ENCODE data around the gene EN1. TPM values are rescaled to one million over a fixed set of nuclear protein-coding genes. Genes with fewer than 3 reads are reported as not detected.

Gene EN1
- total RNA-seq, 2 experiments from 2014 or later = not detected

GRCh38 chr2:118847762-118848172, 319 bp upstream of the EN1 start:
- Histone ChIP-seq H3K27ac (ENCODE audit: low read depth, low read length, poor library complexity, severe bottlenecking) (no peak overlapping the region), H2AFZ (ENCODE audit: low read length) (no peak overlapping the region), H3K79me2 (ENCODE audit: insufficient read depth, low read depth, low read length) (no peaks in the 10 kb centered on the region), H3K9me3 (ENCODE audit: low read length) (no peaks in the 10 kb centered on the region), H4K20me1 (ENCODE audit: insufficient read depth, low read length) (no peaks in the 10 kb centered on the region), H3K36me3 (ENCODE audit: insufficient read depth, low read length) (no peaks in the 10 kb centered on the region), H3K9me2 (ENCODE audit: insufficient read depth, low read length) (no peaks in the 10 kb centered on the region), H3K4me2 (ENCODE audit: low read length) (no peak overlapping the region), H3K4me3 (ENCODE audit: low read depth, low read length, poor library complexity, severe bottlenecking) (no peak overlapping the region), H3K4me1 (ENCODE audit: insufficient read depth, low read length, poor library complexity, severe bottlenecking) (no peaks in the 10 kb centered on the region)
- BruUV-seq (replicated peaks) = no TSS peak
- intact Hi-C loops (cut with micrococcal nuclease; ENCODE audit: unreplicated experiment) = no loop called here
- DNase-seq (ENCODE audit: low spot score) = no peak
- ChIA-PET POLR2A (interaction anchor here (0.8 kb wide), 1 partner anchor 31 kb away, joined by 5 read pairs; no protein-coding TSS in a partner anchor), CTCF (ENCODE audit: unreplicated experiment) (no interaction called here)
- TF ChIP-seq EZH2phosphoT487 (IDR thresholded peaks at IDR 0.05; ENCODE audit: borderline replicate concordance, low read depth, low read length) (no peak), CTCF (conservative IDR thresholded peaks at IDR 0.05; ENCODE audit: low read length) (no peak)

GRCh38 chr2:118846442-118846952, 951 bp downstream of the EN1 start:
- no peaks in the 10 kb centered on the region for H3K79me2 ChIP-seq (ENCODE audit: insufficient read depth, low read depth, low read length)
- BruUV-seq (replicated peaks) = no TSS peak
- intact Hi-C loops (cut with micrococcal nuclease; ENCODE audit: unreplicated experiment) = no loop called here
- ChIA-PET CTCF (ENCODE audit: unreplicated experiment) (no interaction called here), POLR2A (no interaction called here)
- no peak for DNase-seq (ENCODE audit: low spot score)
- H4K20me1 ChIP-seq (ENCODE audit: insufficient read depth, low read length) = no peaks in the 10 kb centered on the region
- no peaks in the 10 kb centered on the region for H3K4me1 ChIP-seq (ENCODE audit: insufficient read depth, low read length, poor library complexity, severe bottlenecking)
- no peaks in the 10 kb centered on the region for H3K9me3 ChIP-seq (ENCODE audit: low read length)
- H3K9me2 ChIP-seq (ENCODE audit: insufficient read depth, low read length) = no peaks in the 10 kb centered on the region
- H2AFZ ChIP-seq (ENCODE audit: low read length) = no peak overlapping the region
- H3K27ac ChIP-seq (ENCODE audit: low read depth, low read length, poor library complexity, severe bottlenecking) = no peak overlapping the region
- no peak overlapping the region for H3K4me2 ChIP-seq (ENCODE audit: low read length)
- H3K36me3 ChIP-seq (ENCODE audit: insufficient read depth, low read length) = no peaks in the 10 kb centered on the region
- TF ChIP-seq EZH2phosphoT487 (IDR thresholded peaks at IDR 0.05; ENCODE audit: borderline replicate concordance, low read depth, low read length) (no peak), CTCF (conservative IDR thresholded peaks at IDR 0.05; ENCODE audit: low read length) (no peak)
- H3K4me3 ChIP-seq (ENCODE audit: low read depth, low read length, poor library complexity, severe bottlenecking) = no peak overlapping the region

- DNase-seq (ENCODE audit: low spot score) = no peak
- intact Hi-C loops (cut with micrococcal nuclease; ENCODE audit: unreplicated experiment) = no loop called here
- Histone ChIP-seq H3K9me3 (ENCODE audit: low read length) (no peaks in the 10 kb centered on the region), H3K27ac (ENCODE audit: low read depth, low read length, poor library complexity, severe bottlenecking) (no peak overlapping the region), H3K4me2 (ENCODE audit: low read length) (no peak overlapping the region), H3K4me3 (ENCODE audit: low read depth, low read length, poor library complexity, severe bottlenecking) (no peak overlapping the region), H2AFZ (ENCODE audit: low read length) (no peak overlapping the region), H3K9me2 (ENCODE audit: insufficient read depth, low read length) (no peaks in the 10 kb centered on the region), H3K79me2 (ENCODE audit: insufficient read depth, low read depth, low read length) (no peaks in the 10 kb centered on the region), H3K4me1 (ENCODE audit: insufficient read depth, low read length, poor library complexity, severe bottlenecking) (no peaks in the 10 kb centered on the region), H4K20me1 (ENCODE audit: insufficient read depth, low read length) (no peaks in the 10 kb centered on the region), H3K36me3 (ENCODE audit: insufficient read depth, low read length) (no peaks in the 10 kb centered on the region)
- POLR2A ChIA-PET = no interaction called here
- no TSS peak for BruUV-seq (replicated peaks)
- CTCF ChIA-PET (ENCODE audit: unreplicated experiment) = no interaction called here
- TF ChIP-seq EZH2phosphoT487 (IDR thresholded peaks at IDR 0.05; ENCODE audit: borderline replicate concordance, low read depth, low read length) = no peak
- TF ChIP-seq CTCF (conservative IDR thresholded peaks at IDR 0.05; ENCODE audit: low read length) = no peak
These were observed 1.7 kb downstream of the EN1 start for GRCh38 chr2:118845522-118846441.

Measured in OCI-LY7 (cell line).